Calu3 (cell line): ENCODE data around the gene RASGRF2. TPM values are rescaled to one million over a fixed set of nuclear protein-coding genes. Genes with fewer than 3 reads are reported as not detected.
A peak's percentile ranks its signal among the peaks of the same experiment; 100 is the strongest.

Source experiments
- BruUV-seq: library from RNA; stranded (reverse); fragments of 400-500 nt; replicated peaks from 2 replicates; lab custom pipeline; 2021; lab: Mats Ljungman, UMichigan
- CTCF ChIA-PET: fragments of 300-600 bp; sonication (Branson Sonifier 250); formaldehyde crosslinking; loops from one replicate; lab custom pipeline; 2022; ENCODE audit warnings: antibody characterized with exemption; lab: Charles Lee
- DNase-seq: peaks from one replicate; pipeline ENCODE4 v3.0.0; 2022
- H3K27ac Mint-ChIP-seq: one replicate; pipeline ENCODE4 v1.8.0; 2022; ENCODE audit warnings: mixed read lengths; ENCODE audit not compliant: unreplicated experiment
- H3K27me3 Mint-ChIP-seq: one replicate; pipeline ENCODE4 v1.8.0; 2022; ENCODE audit warnings: mixed read lengths; ENCODE audit not compliant: unreplicated experiment
- H3K36me3 Mint-ChIP-seq: one replicate; pipeline ENCODE4 v1.8.0; 2022; ENCODE audit warnings: mild to moderate bottlenecking, moderate library complexity, mixed read lengths; ENCODE audit not compliant: insufficient read depth, unreplicated experiment
- H3K4me1 Mint-ChIP-seq: one replicate; pipeline ENCODE4 v1.8.0; 2022; ENCODE audit warnings: mild to moderate bottlenecking, low read depth, mixed read lengths; ENCODE audit not compliant: unreplicated experiment
- H3K4me3 Mint-ChIP-seq: one replicate; pipeline ENCODE4 v1.8.0; 2022; ENCODE audit warnings: mild to moderate bottlenecking, low read depth, moderate library complexity, mixed read lengths; ENCODE audit not compliant: unreplicated experiment
- H3K9me3 Mint-ChIP-seq: one replicate; pipeline ENCODE4 v1.8.0; 2022; ENCODE audit warnings: low read depth, mixed read lengths; ENCODE audit not compliant: unreplicated experiment
- intact Hi-C: fragments of 100-400 bp; cut with micrococcal nuclease; formaldehyde crosslinking; loops from one replicate; pipeline ENCODE4 v1.10.0; 2022; ENCODE audit not compliant: unreplicated experiment
- total RNA-seq: library from RNA; stranded (reverse); gene quantifications from 2 replicates; pipeline ENCODE4 v1.2.3, GENCODE V29; 2022
- TF ChIP-seq, protein P1 (sequence below): fragments of 200-600 bp; IDR thresholded peaks from one replicate; pipeline ENCODE4 v1.8.0; 2022; ENCODE audit warnings: antibody characterized with exemption; ENCODE audit not compliant: unreplicated experiment

Gene RASGRF2
- total RNA-seq, 1 experiment from 2014 or later, result 27.7 TPM

DNA sequence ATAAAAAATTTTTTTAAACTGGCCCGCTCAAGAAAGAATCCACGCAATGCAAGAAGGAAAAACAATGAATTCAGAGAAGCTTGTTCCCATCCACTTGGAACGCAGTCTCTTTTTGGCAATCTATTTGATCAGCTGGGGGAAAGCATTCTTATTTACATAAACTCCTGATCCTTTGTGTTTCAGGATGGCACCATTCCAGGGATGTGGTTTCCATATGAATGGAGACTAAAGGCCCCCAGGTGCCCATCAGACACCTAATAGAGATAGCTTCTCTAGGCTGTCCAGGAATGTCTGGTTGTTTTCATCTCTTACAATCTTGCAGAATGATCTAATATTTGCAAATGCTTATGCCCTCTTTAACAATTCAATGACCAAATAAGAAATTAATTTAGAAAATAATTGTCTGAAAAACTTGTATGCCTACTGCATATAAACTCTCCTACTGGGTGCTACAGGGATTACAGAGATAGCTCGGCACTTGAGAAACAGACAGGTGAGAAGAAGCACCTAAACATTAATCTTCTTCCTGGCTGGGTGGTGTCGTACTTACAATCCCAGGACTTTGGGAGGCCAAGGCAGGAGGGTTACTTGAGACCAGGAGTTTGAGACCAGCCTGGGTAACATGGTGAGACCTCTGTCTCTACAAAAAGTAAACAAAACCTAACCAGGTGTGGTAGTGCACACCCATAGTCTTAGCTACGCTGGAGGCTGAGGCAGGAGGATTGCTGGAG, 3.0 kb upstream of the RASGRF2 start:
- BruUV-seq, result no TSS peak
- no peak overlapping the region for H3K27ac Mint-ChIP-seq
- intact Hi-C loops, result no loop called here
- H3K4me3 Mint-ChIP-seq, result no peak overlapping the region
- no peak for DNase-seq
- peaks cover 19% of the 10 kb centered on the region for H3K4me1 Mint-ChIP-seq
- CTCF ChIA-PET, result interaction anchor here (0.7 to 1.0 kb wide), 2 partner anchors 10 to 263 kb away, joined by 3 to 6 read pairs; no protein-coding TSS in a partner anchor
- no peaks in the 10 kb centered on the region for H3K27me3 Mint-ChIP-seq
- peaks cover 27% of the 10 kb centered on the region for H3K36me3 Mint-ChIP-seq
- no peaks in the 10 kb centered on the region for H3K9me3 Mint-ChIP-seq
- TF ChIP-seq, protein P1, sequence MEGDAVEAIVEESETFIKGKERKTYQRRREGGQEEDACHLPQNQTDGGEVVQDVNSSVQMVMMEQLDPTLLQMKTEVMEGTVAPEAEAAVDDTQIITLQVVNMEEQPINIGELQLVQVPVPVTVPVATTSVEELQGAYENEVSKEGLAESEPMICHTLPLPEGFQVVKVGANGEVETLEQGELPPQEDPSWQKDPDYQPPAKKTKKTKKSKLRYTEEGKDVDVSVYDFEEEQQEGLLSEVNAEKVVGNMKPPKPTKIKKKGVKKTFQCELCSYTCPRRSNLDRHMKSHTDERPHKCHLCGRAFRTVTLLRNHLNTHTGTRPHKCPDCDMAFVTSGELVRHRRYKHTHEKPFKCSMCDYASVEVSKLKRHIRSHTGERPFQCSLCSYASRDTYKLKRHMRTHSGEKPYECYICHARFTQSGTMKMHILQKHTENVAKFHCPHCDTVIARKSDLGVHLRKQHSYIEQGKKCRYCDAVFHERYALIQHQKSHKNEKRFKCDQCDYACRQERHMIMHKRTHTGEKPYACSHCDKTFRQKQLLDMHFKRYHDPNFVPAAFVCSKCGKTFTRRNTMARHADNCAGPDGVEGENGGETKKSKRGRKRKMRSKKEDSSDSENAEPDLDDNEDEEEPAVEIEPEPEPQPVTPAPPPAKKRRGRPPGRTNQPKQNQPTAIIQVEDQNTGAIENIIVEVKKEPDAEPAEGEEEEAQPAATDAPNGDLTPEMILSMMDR, result no peak

DNA sequence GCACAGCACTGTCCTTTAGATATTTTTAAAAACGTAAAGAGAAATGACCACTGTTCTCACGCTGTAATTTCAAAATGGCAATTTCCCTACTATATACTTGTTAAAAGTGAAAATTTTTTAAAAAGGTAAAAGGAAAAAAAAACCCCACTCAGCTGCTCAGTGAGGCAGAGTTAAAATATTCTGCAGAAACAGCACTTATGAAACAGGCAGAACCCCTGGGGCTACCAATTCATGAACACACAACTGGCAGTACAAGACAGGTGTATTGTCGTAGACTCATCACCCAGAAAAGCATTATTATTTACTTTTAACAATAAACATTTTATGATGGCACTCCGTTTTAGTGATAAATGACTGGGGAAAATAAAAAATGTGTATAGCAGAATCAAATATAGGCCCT, 1.5 kb upstream of the RASGRF2 start:
- no peaks in the 10 kb centered on the region for H3K9me3 Mint-ChIP-seq
- intact Hi-C loops, result no loop called here
- H3K36me3 Mint-ChIP-seq, result peaks cover 27% of the 10 kb centered on the region
- no peak overlapping the region for H3K27ac Mint-ChIP-seq
- TF ChIP-seq, protein P1, result no peak
- DNase-seq, result no peak
- no peaks in the 10 kb centered on the region for H3K27me3 Mint-ChIP-seq
- H3K4me1 Mint-ChIP-seq, result peaks cover 30% of the 10 kb centered on the region
- no TSS peak for BruUV-seq
- H3K4me3 Mint-ChIP-seq, result no peak overlapping the region
- CTCF ChIA-PET, result interaction anchor here (0.6 to 0.7 kb wide), 3 partner anchors 13 to 35 kb away, joined by 3 to 5 read pairs (median 3); no protein-coding TSS in a partner anchor

GRCh38 chr5:80959138-80959537, 1.0 kb upstream of the RASGRF2 start:
- no peaks in the 10 kb centered on the region for H3K27me3 Mint-ChIP-seq
- H3K27ac Mint-ChIP-seq, result peak overlapping the region; percentile 30
- peaks cover 27% of the 10 kb centered on the region for H3K36me3 Mint-ChIP-seq
- intact Hi-C loops, result no loop called here
- H3K4me1 Mint-ChIP-seq, result peaks cover 35% of the 10 kb centered on the region
- CTCF ChIA-PET, result interaction anchor here (0.6 to 0.9 kb wide), 2 partner anchors 18 to 23 kb away, joined by 5 to 7 read pairs; no protein-coding TSS in a partner anchor
- peak overlapping the region; percentile 70 for H3K4me3 Mint-ChIP-seq
- DNase-seq, result no peak
- no peaks in the 10 kb centered on the region for H3K9me3 Mint-ChIP-seq
- BruUV-seq, result no TSS peak
- TF ChIP-seq, protein P1, result no peak

DNA sequence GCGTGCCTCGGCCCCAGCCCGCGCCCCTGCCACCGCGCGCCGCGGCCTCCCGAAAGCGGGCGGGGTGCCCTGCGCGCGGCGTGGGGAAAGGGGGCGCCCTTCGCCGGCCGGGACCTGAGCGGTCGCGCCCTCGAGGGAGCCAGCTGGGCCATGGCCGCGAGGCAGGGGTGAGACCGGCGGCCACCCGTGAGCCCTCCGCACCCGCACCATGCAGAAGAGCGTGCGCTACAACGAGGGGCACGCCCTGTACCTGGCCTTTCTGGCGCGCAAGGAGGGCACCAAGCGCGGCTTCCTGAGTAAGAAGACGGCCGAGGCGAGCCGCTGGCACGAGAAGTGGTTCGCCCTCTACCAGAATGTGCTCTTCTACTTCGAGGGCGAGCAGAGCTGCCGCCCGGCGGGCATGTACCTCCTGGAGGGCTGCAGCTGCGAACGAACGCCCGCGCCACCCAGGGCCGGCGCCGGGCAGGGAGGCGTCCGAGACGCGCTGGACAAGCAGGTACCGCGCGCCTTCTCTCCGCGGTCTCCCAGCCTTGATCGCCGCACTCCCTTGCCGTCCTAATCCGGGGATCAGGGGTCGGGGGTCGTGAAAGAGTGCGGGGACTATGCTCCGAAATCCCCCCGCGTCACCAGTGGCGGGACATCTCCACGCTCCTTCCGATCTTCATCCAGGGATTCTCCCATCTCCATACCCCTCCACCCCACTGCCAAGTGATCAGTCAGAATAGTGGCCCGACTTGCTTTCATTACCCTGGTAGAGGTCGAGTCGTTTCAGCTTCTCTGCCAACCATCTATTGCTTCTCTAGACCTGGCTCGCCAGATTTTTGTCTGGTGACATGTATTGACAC, 590 bp downstream of the RASGRF2 start:
- no peaks in the 10 kb centered on the region for H3K27me3 Mint-ChIP-seq
- peaks cover 50% of the 10 kb centered on the region for H3K4me1 Mint-ChIP-seq
- CTCF ChIA-PET, result interaction anchor here (0.6 to 0.8 kb wide), 2 partner anchors 147 to 719 kb away, joined by 3 to 4 read pairs; no protein-coding TSS in a partner anchor
- no TSS peak for BruUV-seq
- peak overlapping the region; percentile 65 for H3K27ac Mint-ChIP-seq
- peak; percentile 82 for DNase-seq
- TF ChIP-seq, protein P1, result peak; percentile 53
- peak overlapping the region; percentile 70 for H3K4me3 Mint-ChIP-seq
- peaks cover 27% of the 10 kb centered on the region for H3K36me3 Mint-ChIP-seq
- no peaks in the 10 kb centered on the region for H3K9me3 Mint-ChIP-seq
- intact Hi-C loops, result loop anchor here (5.0 to 10.0 kb wide), 4 partner anchors 108 to 248 kb away; no protein-coding TSS in a partner anchor
